Panc1 (cell line): Measurements from ENCODE around the gene DGCR8.

Experiments used
- POLR2AphosphoS5 ChIP-seq: IDR thresholded peaks from 2 replicates; pipeline ENCODE4 v1.6.1; 2012; ENCODE audit warnings: mild to moderate bottlenecking, low read depth, low read length, moderate library complexity
- SIN3A ChIP-seq: IDR thresholded peaks from 2 replicates; pipeline ENCODE4 v1.6.1; 2012; ENCODE audit warnings: low read depth, mild to moderate bottlenecking, low read length, moderate library complexity, borderline replicate concordance; ENCODE audit not compliant: insufficient read depth
- TCF7L2 ChIP-seq: IDR thresholded peaks from 2 replicates; pipeline ENCODE4 v1.6.1; 2011; ENCODE audit warnings: mild to moderate bottlenecking, low read depth, low read length, inconsistent platforms
- TF ChIP-seq, protein P1 (sequence below): fragments of 450-650 bp; IDR thresholded peaks from 2 replicates; pipeline ENCODE4 v1.5.1; 2017; ENCODE audit warnings: mild to moderate bottlenecking
- TF ChIP-seq, protein P2 (sequence below), 2 experiments: IDR thresholded peaks; 2 replicates each; pipeline ENCODE4 v1.6.1; 2011 to 2012; ENCODE audit warnings: low read depth in 2 of 2, control low read depth in 1 of 2, low read length in 1 of 2, mild to moderate bottlenecking in 1 of 2, moderate library complexity in 1 of 2; ENCODE audit not compliant: insufficient read depth in 1 of 2

DNA sequence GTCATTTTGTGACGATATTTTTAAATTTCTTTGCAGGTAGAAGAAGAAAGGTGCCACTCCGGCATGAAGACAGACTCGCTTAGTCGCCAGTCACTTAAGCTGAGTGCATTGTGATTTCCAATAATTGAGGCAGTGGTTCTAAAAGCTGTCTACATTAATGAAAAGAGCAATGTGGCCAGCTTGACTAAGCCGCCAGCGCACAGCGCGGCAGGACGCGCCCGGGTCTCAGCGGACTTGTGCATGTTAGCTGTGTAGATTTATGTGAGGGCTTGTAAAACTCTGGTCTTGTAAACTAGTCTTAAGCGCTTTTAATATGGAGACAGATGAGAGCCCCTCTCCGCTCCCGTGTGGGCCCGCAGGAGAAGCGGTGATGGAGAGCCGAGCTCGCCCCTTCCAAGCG lies 5.6 kb downstream of the DGCR8 start:
- TF ChIP-seq, protein P1, sequence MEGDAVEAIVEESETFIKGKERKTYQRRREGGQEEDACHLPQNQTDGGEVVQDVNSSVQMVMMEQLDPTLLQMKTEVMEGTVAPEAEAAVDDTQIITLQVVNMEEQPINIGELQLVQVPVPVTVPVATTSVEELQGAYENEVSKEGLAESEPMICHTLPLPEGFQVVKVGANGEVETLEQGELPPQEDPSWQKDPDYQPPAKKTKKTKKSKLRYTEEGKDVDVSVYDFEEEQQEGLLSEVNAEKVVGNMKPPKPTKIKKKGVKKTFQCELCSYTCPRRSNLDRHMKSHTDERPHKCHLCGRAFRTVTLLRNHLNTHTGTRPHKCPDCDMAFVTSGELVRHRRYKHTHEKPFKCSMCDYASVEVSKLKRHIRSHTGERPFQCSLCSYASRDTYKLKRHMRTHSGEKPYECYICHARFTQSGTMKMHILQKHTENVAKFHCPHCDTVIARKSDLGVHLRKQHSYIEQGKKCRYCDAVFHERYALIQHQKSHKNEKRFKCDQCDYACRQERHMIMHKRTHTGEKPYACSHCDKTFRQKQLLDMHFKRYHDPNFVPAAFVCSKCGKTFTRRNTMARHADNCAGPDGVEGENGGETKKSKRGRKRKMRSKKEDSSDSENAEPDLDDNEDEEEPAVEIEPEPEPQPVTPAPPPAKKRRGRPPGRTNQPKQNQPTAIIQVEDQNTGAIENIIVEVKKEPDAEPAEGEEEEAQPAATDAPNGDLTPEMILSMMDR: no peak
- TF ChIP-seq, protein P2, sequence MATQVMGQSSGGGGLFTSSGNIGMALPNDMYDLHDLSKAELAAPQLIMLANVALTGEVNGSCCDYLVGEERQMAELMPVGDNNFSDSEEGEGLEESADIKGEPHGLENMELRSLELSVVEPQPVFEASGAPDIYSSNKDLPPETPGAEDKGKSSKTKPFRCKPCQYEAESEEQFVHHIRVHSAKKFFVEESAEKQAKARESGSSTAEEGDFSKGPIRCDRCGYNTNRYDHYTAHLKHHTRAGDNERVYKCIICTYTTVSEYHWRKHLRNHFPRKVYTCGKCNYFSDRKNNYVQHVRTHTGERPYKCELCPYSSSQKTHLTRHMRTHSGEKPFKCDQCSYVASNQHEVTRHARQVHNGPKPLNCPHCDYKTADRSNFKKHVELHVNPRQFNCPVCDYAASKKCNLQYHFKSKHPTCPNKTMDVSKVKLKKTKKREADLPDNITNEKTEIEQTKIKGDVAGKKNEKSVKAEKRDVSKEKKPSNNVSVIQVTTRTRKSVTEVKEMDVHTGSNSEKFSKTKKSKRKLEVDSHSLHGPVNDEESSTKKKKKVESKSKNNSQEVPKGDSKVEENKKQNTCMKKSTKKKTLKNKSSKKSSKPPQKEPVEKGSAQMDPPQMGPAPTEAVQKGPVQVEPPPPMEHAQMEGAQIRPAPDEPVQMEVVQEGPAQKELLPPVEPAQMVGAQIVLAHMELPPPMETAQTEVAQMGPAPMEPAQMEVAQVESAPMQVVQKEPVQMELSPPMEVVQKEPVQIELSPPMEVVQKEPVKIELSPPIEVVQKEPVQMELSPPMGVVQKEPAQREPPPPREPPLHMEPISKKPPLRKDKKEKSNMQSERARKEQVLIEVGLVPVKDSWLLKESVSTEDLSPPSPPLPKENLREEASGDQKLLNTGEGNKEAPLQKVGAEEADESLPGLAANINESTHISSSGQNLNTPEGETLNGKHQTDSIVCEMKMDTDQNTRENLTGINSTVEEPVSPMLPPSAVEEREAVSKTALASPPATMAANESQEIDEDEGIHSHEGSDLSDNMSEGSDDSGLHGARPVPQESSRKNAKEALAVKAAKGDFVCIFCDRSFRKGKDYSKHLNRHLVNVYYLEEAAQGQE (IDR thresholded peaks at IDR 0.05; ENCODE audit: insufficient read depth in 1 of 2, low read depth in 2 of 2, low read length in 1 of 2): no peak
- TF ChIP-seq TCF7L2 (no peak), POLR2AphosphoS5 (no peak), SIN3A (no peak)
